Keratinocyte (primary cell): ENCODE data around the gene CMBL. TPM values are rescaled to one million over a fixed set of nuclear protein-coding genes. Genes with fewer than 3 reads are reported as not detected.

Source experiments
- DNase-seq: peaks from one replicate; pipeline ENCODE4 v3.0.0-alpha.2; 2011; ENCODE audit warnings: low read depth, missing footprints, low spot score
- FAIRE-seq: peaks from 2 replicates; lab custom pipeline; 2011; peaks lifted over from hg19 to GRCh38; lab: Jason Lieb, UNC
- H2AFZ ChIP-seq: 2 replicates; pipeline ENCODE4 v1.6.0; 2012; ENCODE audit warnings: low read length, control low read depth, inconsistent platforms; ENCODE audit not compliant: control insufficient read depth
- H3K27ac ChIP-seq: 2 replicates; pipeline ENCODE4 v1.5.1; 2011; ENCODE audit warnings: low read length; ENCODE audit not compliant: control insufficient read depth, insufficient read depth
- H3K27me3 ChIP-seq: 3 replicates; pipeline ENCODE4 v1.6.0; 2011; ENCODE audit warnings: low read length; ENCODE audit not compliant: control insufficient read depth, insufficient read depth; ENCODE audit errors: extremely low read depth
- H3K36me3 ChIP-seq, 2 experiments: 2 replicates in 1 of 2; 3 replicates in 1 of 2; pipeline ENCODE4 v1.5.1; 2011; ENCODE audit warnings: low read length in 2 of 2, mild to moderate bottlenecking in 1 of 2; ENCODE audit not compliant: control insufficient read depth in 2 of 2, insufficient read depth in 2 of 2; ENCODE audit errors: extremely low read depth in 1 of 2
- H3K4me1 ChIP-seq: 3 replicates; pipeline ENCODE4 v1.5.1; 2011; ENCODE audit warnings: low read length; ENCODE audit not compliant: control insufficient read depth, insufficient read depth; ENCODE audit errors: extremely low read depth
- H3K4me2 ChIP-seq: 3 replicates; pipeline ENCODE4 v1.6.0; 2011; ENCODE audit warnings: low read depth, low read length; ENCODE audit not compliant: control insufficient read depth, insufficient read depth; ENCODE audit errors: extremely low read depth
- H3K4me3 ChIP-seq, 3 experiments: fragments of 200-600 bp in 1 of 3; sonication (generic) in 1 of 3; 2 replicates in 2 of 3; 3 replicates in 1 of 3; pipeline ENCODE4 v1.5.1; 2011 to 2016; ENCODE audit warnings: low read length in 3 of 3, mild to moderate bottlenecking in 3 of 3, control low read depth in 2 of 3, inconsistent platforms in 1 of 3, low read depth in 1 of 3, mixed read lengths in 1 of 3, mixed run types in 1 of 3, moderate library complexity in 1 of 3; ENCODE audit not compliant: control insufficient read depth in 2 of 3, insufficient read depth in 2 of 3; ENCODE audit errors: extremely low read depth in 1 of 3
- H3K79me2 ChIP-seq: 2 replicates; pipeline ENCODE4 v1.6.0; 2012; ENCODE audit warnings: low read length; ENCODE audit not compliant: control insufficient read depth, insufficient read depth
- H3K9ac ChIP-seq: 3 replicates; pipeline ENCODE4 v1.6.0; 2011; ENCODE audit warnings: low read length; ENCODE audit not compliant: control insufficient read depth, insufficient read depth; ENCODE audit errors: extremely low read depth
- H3K9me1 ChIP-seq: 3 replicates; pipeline ENCODE4 v1.6.0; 2011; ENCODE audit warnings: low read length; ENCODE audit not compliant: control insufficient read depth, insufficient read depth; ENCODE audit errors: extremely low read depth
- H3K9me3 ChIP-seq: 2 replicates; pipeline ENCODE4 v1.5.1; 2012; ENCODE audit warnings: low read depth, low read length; ENCODE audit not compliant: control insufficient read depth
- H4K20me1 ChIP-seq: 3 replicates; pipeline ENCODE4 v1.6.0; 2011; ENCODE audit warnings: low read length; ENCODE audit not compliant: control insufficient read depth, insufficient read depth; ENCODE audit errors: extremely low read depth
- EZH2 ChIP-seq: IDR thresholded peaks from one replicate; pipeline ENCODE4 v1.6.1; 2012; ENCODE audit warnings: inconsistent platforms, mild to moderate bottlenecking, low read length, moderate library complexity
- dilution Hi-C: fragments of 300-500 bp; cut with MboI; formaldehyde crosslinking; loops from one replicate; pipeline ENCODE4 v1.7.0; 2020; ENCODE audit warnings: low sequenced_read_pairs; ENCODE audit not compliant: extremely low pct_ligation_motif_present
- polyA plus RNA-seq, 5 experiments: library from polyadenylated mRNA; depleted of rRNA in 3 of 5; stranded (reverse) in 3 of 5; stranded (forward) in 1 of 5; unstranded in 1 of 5; fragments of >200 nt; gene quantifications; 1 replicate in 1 of 5; 2 replicates in 3 of 5; 3 replicates in 1 of 5; pipeline versions ENCODE4 v1.2.1 to v1.2.3, GENCODE V29; 2011 to 2012; ENCODE audit warnings: missing spikeins in 2 of 5, low read depth in 1 of 5, low replicate concordance in 1 of 5
- TF ChIP-seq, protein P1 (sequence below), 3 experiments: IDR thresholded peaks in 1 of 3; conservative IDR thresholded peaks in 1 of 3; optimal IDR thresholded peaks in 1 of 3; 2 replicates in 2 of 3; 3 replicates in 1 of 3; pipeline versions ENCODE3 to v1.5.1; 2011; ENCODE audit warnings: low read length in 3 of 3, mild to moderate bottlenecking in 3 of 3, moderate library complexity in 2 of 3, control low read depth in 1 of 3, inconsistent platforms in 1 of 3; ENCODE audit not compliant: insufficient read depth in 2 of 3; ENCODE audit errors: extremely low read depth in 1 of 3

CMBL gene
- polyA plus RNA-seq, 1 donor (not counting 4 experiments of a cell fraction or from before 2014, with no cell fraction given) = 9.1 TPM

DNA sequence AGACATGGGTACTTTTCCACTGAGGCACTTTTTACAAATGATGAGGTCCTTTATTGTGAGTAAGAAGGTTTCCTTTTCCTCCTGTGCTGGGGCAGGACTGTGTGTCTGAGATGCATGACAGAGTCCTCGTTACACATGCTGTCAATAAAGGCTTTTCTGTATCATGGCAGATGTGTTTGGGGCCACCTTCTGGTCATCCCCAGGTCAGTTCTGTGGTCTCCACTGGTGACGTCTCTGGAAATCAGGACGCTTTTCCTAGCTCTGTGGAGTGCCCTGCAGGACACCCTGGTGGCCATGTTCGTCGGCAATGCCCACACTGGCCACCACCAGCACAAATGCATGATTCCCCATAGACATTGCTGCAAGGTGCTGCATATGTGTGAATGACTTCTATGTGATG, 2.8 kb downstream of the CMBL start:
- Histone ChIP-seq H4K20me1 (no peaks in the 10 kb centered on the region), H3K79me2 (no peaks in the 10 kb centered on the region), H3K4me3 (no peak overlapping the region), H2AFZ (no peak overlapping the region), H3K27me3 (no peaks in the 10 kb centered on the region), H3K9me3 (no peaks in the 10 kb centered on the region), H3K36me3 (no peaks in the 10 kb centered on the region), H3K9me1 (no peaks in the 10 kb centered on the region), H3K4me1 (peaks cover 32% of the 10 kb centered on the region), H3K9ac (no peak overlapping the region), H3K27ac (no peak overlapping the region), H3K4me2 (no peak overlapping the region)
- no peak for DNase-seq
- no peak for FAIRE-seq
- no peak for TF ChIP-seq EZH2
- TF ChIP-seq, protein P1, sequence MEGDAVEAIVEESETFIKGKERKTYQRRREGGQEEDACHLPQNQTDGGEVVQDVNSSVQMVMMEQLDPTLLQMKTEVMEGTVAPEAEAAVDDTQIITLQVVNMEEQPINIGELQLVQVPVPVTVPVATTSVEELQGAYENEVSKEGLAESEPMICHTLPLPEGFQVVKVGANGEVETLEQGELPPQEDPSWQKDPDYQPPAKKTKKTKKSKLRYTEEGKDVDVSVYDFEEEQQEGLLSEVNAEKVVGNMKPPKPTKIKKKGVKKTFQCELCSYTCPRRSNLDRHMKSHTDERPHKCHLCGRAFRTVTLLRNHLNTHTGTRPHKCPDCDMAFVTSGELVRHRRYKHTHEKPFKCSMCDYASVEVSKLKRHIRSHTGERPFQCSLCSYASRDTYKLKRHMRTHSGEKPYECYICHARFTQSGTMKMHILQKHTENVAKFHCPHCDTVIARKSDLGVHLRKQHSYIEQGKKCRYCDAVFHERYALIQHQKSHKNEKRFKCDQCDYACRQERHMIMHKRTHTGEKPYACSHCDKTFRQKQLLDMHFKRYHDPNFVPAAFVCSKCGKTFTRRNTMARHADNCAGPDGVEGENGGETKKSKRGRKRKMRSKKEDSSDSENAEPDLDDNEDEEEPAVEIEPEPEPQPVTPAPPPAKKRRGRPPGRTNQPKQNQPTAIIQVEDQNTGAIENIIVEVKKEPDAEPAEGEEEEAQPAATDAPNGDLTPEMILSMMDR (optimal IDR thresholded peaks at IDR 0.05 in 1 of 3, IDR thresholded peaks at IDR 0.05 in 1 of 3, conservative IDR thresholded peaks at IDR 0.05 in 1 of 3; ENCODE audit: extremely low read depth in 1 of 3, insufficient read depth in 2 of 3, low read length in 3 of 3) = no peak
- dilution Hi-C loops = no loop called here

DNA sequence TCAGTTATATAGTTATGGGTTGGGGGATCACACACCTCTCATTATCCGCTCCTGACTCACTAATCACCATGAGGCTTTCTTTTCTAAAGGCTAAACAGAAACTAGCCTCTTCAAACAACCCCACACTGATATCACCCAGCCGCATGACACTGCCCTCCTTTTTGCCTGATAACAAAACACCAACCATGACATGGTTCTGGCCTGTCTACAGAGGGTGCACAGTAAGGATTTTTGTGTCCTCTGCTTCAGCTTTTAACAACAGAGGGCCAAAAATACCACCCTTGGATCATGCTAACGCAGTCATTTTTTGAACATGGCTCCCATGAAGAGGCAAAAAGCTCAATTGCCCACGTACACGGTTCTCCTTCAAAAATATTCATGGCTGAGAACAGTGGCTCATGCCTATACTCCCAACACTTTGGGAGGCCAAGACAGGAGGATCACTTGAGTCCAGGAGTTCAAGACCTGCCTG, 4.0 kb downstream of the CMBL start:
- H3K4me2 ChIP-seq = no peak overlapping the region
- H4K20me1 ChIP-seq = no peaks in the 10 kb centered on the region
- no peak overlapping the region for H3K9ac ChIP-seq
- FAIRE-seq (no peak), DNase-seq (no peak)
- TF ChIP-seq, protein P1 (optimal IDR thresholded peaks at IDR 0.05 in 1 of 3, IDR thresholded peaks at IDR 0.05 in 1 of 3, conservative IDR thresholded peaks at IDR 0.05 in 1 of 3; ENCODE audit: extremely low read depth in 1 of 3, insufficient read depth in 2 of 3, low read length in 3 of 3) = no peak
- no peak for TF ChIP-seq EZH2
- H2AFZ ChIP-seq = no peak overlapping the region
- no peaks in the 10 kb centered on the region for H3K79me2 ChIP-seq
- no peaks in the 10 kb centered on the region for H3K36me3 ChIP-seq
- no peak overlapping the region for H3K27ac ChIP-seq
- dilution Hi-C loops = no loop called here
- no peaks in the 10 kb centered on the region for H3K27me3 ChIP-seq
- H3K4me3 ChIP-seq = no peak overlapping the region
- no peaks in the 10 kb centered on the region for H3K9me1 ChIP-seq
- no peaks in the 10 kb centered on the region for H3K9me3 ChIP-seq
- H3K4me1 ChIP-seq = peaks cover 22% of the 10 kb centered on the region
